Endothelial cell of umbilical vein (primary cell): ENCODE results near the gene FBXO11. TPM values are rescaled to one million over a fixed set of nuclear protein-coding genes. Genes with fewer than 3 reads are reported as not detected.

ENCODE experiments used
- BruUV-seq: library from RNA; stranded (reverse); fragments of 400-500 nt; replicated peaks from 2 replicates; lab custom pipeline; 2021; lab: Mats Ljungman, UMichigan
- CTCF ChIA-PET: fragments of 300-600, 350-600 bp; sonication (Branson Sonifier 250); formaldehyde crosslinking; loops from one replicate; lab custom pipeline; 2021; ENCODE audit warnings: antibody characterized with exemption, inconsistent platforms; lab: Charles Lee
- POLR2A ChIA-PET: fragments of 300-600, 350-600 bp; sonication (Branson Sonifier 250); formaldehyde crosslinking; loops from one replicate; lab custom pipeline; 2021; ENCODE audit warnings: antibody characterized with exemption, inconsistent platforms; lab: Charles Lee
- DNase-seq: peaks from one replicate; pipeline ENCODE4 v3.0.0-alpha.2; 2011; ENCODE audit warnings: low read depth, low spot score
- FAIRE-seq: peaks from 2 replicates; lab custom pipeline; 2011; peaks lifted over from hg19 to GRCh38; lab: Jason Lieb, UNC
- H2AFZ ChIP-seq: 2 replicates; pipeline ENCODE4 v1.6.0; 2012; ENCODE audit warnings: low read depth, low read length, control low read depth, inconsistent platforms
- H3K27ac ChIP-seq: 2 replicates; pipeline ENCODE4 v1.5.1; 2011; ENCODE audit warnings: low read depth, mild to moderate bottlenecking, control low read depth, low read length, moderate library complexity; ENCODE audit not compliant: insufficient read depth
- H3K27me3 ChIP-seq, 2 experiments: 2 replicates each; pipeline versions ENCODE4 v1.6.0 to v1.6.1; 2011; ENCODE audit warnings: low read length in 2 of 2, mixed read lengths in 1 of 2; ENCODE audit not compliant: control insufficient read depth in 2 of 2, insufficient read depth in 2 of 2
- H3K36me3 ChIP-seq, 2 experiments: 2 replicates in 1 of 2; 3 replicates in 1 of 2; pipeline ENCODE4 v1.5.1; 2011; ENCODE audit warnings: low read length in 2 of 2, mild to moderate bottlenecking in 1 of 2, moderate library complexity in 1 of 2; ENCODE audit not compliant: control insufficient read depth in 2 of 2, insufficient read depth in 2 of 2; ENCODE audit errors: extremely low read depth in 1 of 2
- H3K4me1 ChIP-seq: 3 replicates; pipeline ENCODE4 v1.5.1; 2011; ENCODE audit warnings: mild to moderate bottlenecking, low read length; ENCODE audit not compliant: control insufficient read depth, insufficient read depth; ENCODE audit errors: extremely low read depth
- H3K4me2 ChIP-seq: 2 replicates; pipeline ENCODE4 v1.6.1; 2011; ENCODE audit warnings: low read length, control low read depth, mixed read lengths; ENCODE audit not compliant: insufficient read depth
- H3K4me3 ChIP-seq, 3 experiments: fragments of 200-600 bp in 1 of 3; sonication (generic), shearing (Covaris generic) in 1 of 3; replicated peaks in 1 of 3; 2 replicates each; pipeline ENCODE4 v1.5.1; 2011 to 2016; ENCODE audit warnings: control low read depth in 3 of 3, low read length in 3 of 3, mild to moderate bottlenecking in 2 of 3, inconsistent platforms in 1 of 3, low read depth in 1 of 3, moderate library complexity in 1 of 3; ENCODE audit not compliant: insufficient read depth in 1 of 3
- H3K79me2 ChIP-seq: 2 replicates; pipeline ENCODE4 v1.6.0; 2012; ENCODE audit warnings: low read length, inconsistent platforms; ENCODE audit not compliant: control insufficient read depth, insufficient read depth
- H3K9ac ChIP-seq: replicated peaks from 2 replicates; pipeline ENCODE3; 2011; ENCODE audit warnings: low read length, control low read depth; ENCODE audit not compliant: insufficient read depth; ENCODE audit errors: extremely low read depth
- H3K9me1 ChIP-seq: replicated peaks from 3 replicates; pipeline ENCODE4 v1.6.0; 2011; ENCODE audit warnings: mild to moderate bottlenecking, low read length; ENCODE audit not compliant: control insufficient read depth, insufficient read depth; ENCODE audit errors: extremely low read depth
- H3K9me3 ChIP-seq: replicated peaks from 2 replicates; pipeline ENCODE4 v1.5.1; 2012; ENCODE audit warnings: low read length, inconsistent platforms; ENCODE audit not compliant: control insufficient read depth, insufficient read depth
- H4K20me1 ChIP-seq: replicated peaks from 2 replicates; pipeline ENCODE3; 2011; ENCODE audit warnings: mild to moderate bottlenecking, low read length; ENCODE audit not compliant: control insufficient read depth, insufficient read depth; ENCODE audit errors: extremely low read depth
- CTCF ChIP-seq, 2 donors: IDR thresholded peaks; 1 replicate in 1 of 2; 2 replicates in 1 of 2; pipeline ENCODE4 v1.5.1; 2011; ENCODE audit warnings: low read length in 2 of 2, mild to moderate bottlenecking in 2 of 2, moderate library complexity in 2 of 2, control low read depth in 1 of 2, inconsistent platforms in 1 of 2, low read depth in 1 of 2; ENCODE audit not compliant: insufficient read depth in 1 of 2; ENCODE audit errors: extremely low read depth in 1 of 2
- EZH2 ChIP-seq: IDR thresholded peaks from 2 replicates; pipeline ENCODE4 v1.6.1; 2012; ENCODE audit warnings: borderline replicate concordance, low read depth, mild to moderate bottlenecking, moderate library complexity, low read length, inconsistent platforms; ENCODE audit not compliant: severe bottlenecking
- FOS ChIP-seq: IDR thresholded peaks from 2 replicates; pipeline ENCODE4 v1.6.1; 2011; ENCODE audit warnings: mild to moderate bottlenecking, low read length, moderate library complexity, borderline replicate concordance; ENCODE audit not compliant: insufficient read depth
- GATA2 ChIP-seq: IDR thresholded peaks from 2 replicates; pipeline ENCODE4 v1.7.0; 2011; ENCODE audit warnings: low read depth, mild to moderate bottlenecking, moderate library complexity, mixed read lengths, low read length; ENCODE audit not compliant: insufficient read length, insufficient read depth
- JUN ChIP-seq: IDR thresholded peaks from 2 replicates; pipeline ENCODE4 v1.6.1; 2011; ENCODE audit warnings: borderline replicate concordance, low read depth; ENCODE audit not compliant: insufficient read length, insufficient read depth
- MAX ChIP-seq: IDR thresholded peaks from 2 replicates; pipeline ENCODE4 v1.6.1; 2011; ENCODE audit not compliant: insufficient read depth, insufficient read length
- MYC ChIP-seq: IDR thresholded peaks from one replicate; pipeline ENCODE4 v1.6.1; 2011; ENCODE audit warnings: mild to moderate bottlenecking, low read depth, low read length
- POLR2A ChIP-seq: IDR thresholded peaks from 2 replicates; pipeline ENCODE4 v1.6.1; 2012; ENCODE audit warnings: low read depth, mild to moderate bottlenecking, control low read depth, low read length
- POLR2AphosphoS5 ChIP-seq: IDR thresholded peaks from 2 replicates; pipeline ENCODE4 v1.6.1; 2012; ENCODE audit warnings: low read depth, mild to moderate bottlenecking, control low read depth, low read length, moderate library complexity; ENCODE audit not compliant: insufficient read depth
- dilution Hi-C: fragments of 300-500 bp; cut with MboI; formaldehyde crosslinking; loops from one replicate; pipeline ENCODE4 v1.15.0; 2019; ENCODE audit warnings: low sequenced_read_pairs; ENCODE audit not compliant: extremely low pct_ligation_motif_present
- intact Hi-C: fragments of 100-400 bp; cut with micrococcal nuclease; formaldehyde crosslinking; loops from one replicate; pipeline ENCODE4 v1.10.0; 2022
- polyA plus RNA-seq, 4 experiments: library from polyadenylated mRNA; depleted of rRNA in 3 of 4; stranded (reverse) in 3 of 4; unstranded in 1 of 4; fragments of >200 nt; gene quantifications; 2 replicates each; pipeline versions ENCODE4 v1.2.1 to v1.2.3, GENCODE V29; 2011 to 2012; ENCODE audit warnings: missing spikeins in 1 of 4
- total RNA-seq: library from RNA; stranded (reverse); gene quantifications from 2 replicates; pipeline ENCODE4 v1.2.3, GENCODE V29; 2021

FBXO11 gene
- total and polyA plus RNA-seq, 2 donors (not counting 3 experiments of a cell fraction or from before 2014, with no cell fraction given), result 23.4 to 59.6 TPM

GRCh38 chr2:47782671-47783485, 123.4 kb downstream of the FBXO11 start, which contains the start of gene MSH6:
TSS of gene MSH6 (plus strand) at chr2:47783145. CDS start at chr2:47783234, 89 bp downstream.
- POLR2A ChIA-PET, result interaction anchor here (0.9 to 1.3 kb wide), 2 partner anchors 12 to 19 kb away, joined by 3 read pairs; no protein-coding TSS in a partner anchor
- Histone ChIP-seq H3K4me1 (peaks cover 9% of the 10 kb centered on the region), H3K9me3 (no peaks in the 10 kb centered on the region), H3K9me1 (no peaks in the 10 kb centered on the region), H3K79me2 (peaks cover 39% of the 10 kb centered on the region), H3K36me3 (no peaks in the 10 kb centered on the region), H2AFZ (peak within 1 kb of the TSS; percentile 91), H3K9ac (peak within 1 kb of the TSS; percentile 89), H3K27me3 (no peaks in the 10 kb centered on the region), H3K27ac (peak within 1 kb of the TSS; percentile 77), H3K4me2 (peak within 1 kb of the TSS; percentile 98), H4K20me1 (peaks cover 2% of the 10 kb centered on the region), H3K4me3 (peak within 1 kb of the TSS; percentile 64 to 92 (median 89))
- CTCF ChIA-PET, result interaction anchor here (0.7 to 3.5 kb wide), 8 partner anchors 9 to 448 kb away, joined by 3 to 16 read pairs (median 4); no protein-coding TSS in a partner anchor
- intact Hi-C loops, result loop anchor here (1.0 to 2.0 kb wide), 2 partner anchors 124 to 323 kb away; partner anchors contain the start of gene FBXO11
- peak; percentile 90 for DNase-seq
- dilution Hi-C loops, result no loop called here
- TF ChIP-seq MAX (peak; percentile 38), FOS (no peak), MYC (no peak), EZH2 (no peak), POLR2AphosphoS5 (peak; percentile 72), JUN (no peak), CTCF (IDR thresholded peaks at IDR 0.05; ENCODE audit: extremely low read depth in 1 of 2, insufficient read depth in 1 of 2, low read depth in 1 of 2, low read length in 2 of 2) (no peak), POLR2A (peak; percentile 71), GATA2 (no peak)
- no TSS peak for BruUV-seq
- peak; percentile 83 for FAIRE-seq
